ENCODE data around the gene MYL5. TPM values are rescaled to one million over a fixed set of nuclear protein-coding genes. Genes with fewer than 3 reads are reported as not detected.
"Not testable (repeated sequence)": the region's sequence is repeated elsewhere in the genome, so short reads cannot be mapped to it uniquely, and the experiment has no call there.

Gene MYL5
- total RNA-seq, 1 donor from 2014 or later = 2.9 TPM

DNA sequence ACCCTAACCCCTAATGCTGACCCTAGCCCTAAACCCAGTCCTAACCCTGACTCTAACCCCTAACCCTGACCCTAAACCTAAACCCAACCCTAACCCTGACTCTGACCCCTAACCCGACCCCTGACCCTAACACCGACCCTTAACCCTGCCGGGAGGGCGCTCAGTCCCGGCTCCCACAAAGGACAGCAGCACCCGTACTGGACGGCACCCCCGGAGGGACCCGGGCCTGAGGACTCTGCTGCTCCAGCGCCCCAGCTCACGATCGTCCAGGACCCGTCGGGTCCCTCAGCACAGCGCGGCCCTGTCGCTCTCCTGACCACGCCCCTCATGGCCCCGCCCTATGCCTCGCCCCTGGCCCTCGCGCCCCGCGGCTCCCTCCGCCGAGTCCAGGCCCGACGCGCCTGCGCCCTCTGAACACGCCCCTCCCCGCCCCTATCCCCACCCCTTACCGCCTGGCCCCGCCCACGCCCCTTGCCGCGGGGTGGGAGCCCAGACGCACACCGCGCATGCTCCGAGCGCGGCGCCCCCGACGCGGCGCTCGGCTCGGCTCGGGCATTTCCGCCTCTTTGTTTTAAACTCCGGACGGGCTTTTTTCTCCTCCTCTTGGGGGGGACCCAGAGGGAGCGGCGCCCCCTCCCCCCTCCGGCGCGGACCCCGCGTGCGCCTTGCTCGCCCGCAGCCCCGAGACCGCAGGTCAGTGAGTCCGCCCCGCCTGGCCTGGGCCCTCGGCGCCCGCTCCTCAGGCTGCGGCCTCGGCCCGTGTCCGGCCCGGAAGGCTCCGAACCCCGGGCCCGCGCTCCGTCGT is 31.1 kb downstream of the MYL5 start, which contains the start of gene PCGF3:
Gene PCGF3, plus strand, starts transcription at position 555 of the 805 bp plus-strand sequence. CDS start 27,849 bp downstream, outside the sequence.
- FAIRE-seq (no peak), DNase-seq (ENCODE audit: low read depth) (peak; percentile 74)
- Histone ChIP-seq H3K27me3 (ENCODE audit: control insufficient read depth, insufficient read depth, low read length) (no peaks in the 10 kb centered on the region), H3K36me3 (ENCODE audit: control insufficient read depth, insufficient read depth, low read length) (no peaks in the 10 kb centered on the region), H3K4me3 (ENCODE audit: low read depth, low read length) (peak within 1 kb of the TSS; percentile 56)
- TF ChIP-seq, protein P1, sequence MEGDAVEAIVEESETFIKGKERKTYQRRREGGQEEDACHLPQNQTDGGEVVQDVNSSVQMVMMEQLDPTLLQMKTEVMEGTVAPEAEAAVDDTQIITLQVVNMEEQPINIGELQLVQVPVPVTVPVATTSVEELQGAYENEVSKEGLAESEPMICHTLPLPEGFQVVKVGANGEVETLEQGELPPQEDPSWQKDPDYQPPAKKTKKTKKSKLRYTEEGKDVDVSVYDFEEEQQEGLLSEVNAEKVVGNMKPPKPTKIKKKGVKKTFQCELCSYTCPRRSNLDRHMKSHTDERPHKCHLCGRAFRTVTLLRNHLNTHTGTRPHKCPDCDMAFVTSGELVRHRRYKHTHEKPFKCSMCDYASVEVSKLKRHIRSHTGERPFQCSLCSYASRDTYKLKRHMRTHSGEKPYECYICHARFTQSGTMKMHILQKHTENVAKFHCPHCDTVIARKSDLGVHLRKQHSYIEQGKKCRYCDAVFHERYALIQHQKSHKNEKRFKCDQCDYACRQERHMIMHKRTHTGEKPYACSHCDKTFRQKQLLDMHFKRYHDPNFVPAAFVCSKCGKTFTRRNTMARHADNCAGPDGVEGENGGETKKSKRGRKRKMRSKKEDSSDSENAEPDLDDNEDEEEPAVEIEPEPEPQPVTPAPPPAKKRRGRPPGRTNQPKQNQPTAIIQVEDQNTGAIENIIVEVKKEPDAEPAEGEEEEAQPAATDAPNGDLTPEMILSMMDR (IDR thresholded peaks at IDR 0.05; ENCODE audit: insufficient read depth, low read length, severe bottlenecking) = no peak

DNA sequence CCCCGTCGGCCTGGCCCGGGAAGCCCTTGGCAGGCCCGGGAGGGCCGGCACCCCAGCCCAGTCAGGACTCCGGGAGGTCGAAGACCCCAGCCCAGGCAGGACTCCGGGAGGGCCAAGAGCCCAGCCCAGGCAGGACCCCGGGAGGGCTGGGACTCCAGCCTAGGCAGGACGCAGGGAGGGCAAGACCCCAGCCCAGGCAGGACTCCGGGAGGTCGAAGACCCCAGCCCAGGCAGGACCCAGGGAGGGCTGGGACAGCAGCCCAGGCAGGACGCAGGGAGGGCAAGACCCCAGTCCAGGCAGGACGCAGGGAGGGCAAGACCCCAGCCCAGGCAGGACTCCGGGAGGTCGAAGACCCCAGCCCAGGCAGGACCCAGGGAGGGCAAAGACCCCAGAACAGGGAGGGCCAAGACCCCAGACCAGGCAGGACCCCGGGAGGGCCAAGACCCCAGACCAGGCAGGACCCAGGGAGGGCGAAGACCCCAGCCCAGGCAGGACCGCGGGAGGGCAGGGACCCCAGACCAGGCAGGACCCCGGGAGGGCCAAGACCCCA is 31.8 kb downstream of the MYL5 start:
- H3K27me3 ChIP-seq (ENCODE audit: control insufficient read depth, insufficient read depth, low read length); FAIRE-seq; DNase-seq (ENCODE audit: low read depth); H3K36me3 ChIP-seq (ENCODE audit: control insufficient read depth, insufficient read depth, low read length): not testable (repeated sequence)
- H3K4me3 ChIP-seq (ENCODE audit: low read depth, low read length) = peak overlapping the region; percentile 56

DNA sequence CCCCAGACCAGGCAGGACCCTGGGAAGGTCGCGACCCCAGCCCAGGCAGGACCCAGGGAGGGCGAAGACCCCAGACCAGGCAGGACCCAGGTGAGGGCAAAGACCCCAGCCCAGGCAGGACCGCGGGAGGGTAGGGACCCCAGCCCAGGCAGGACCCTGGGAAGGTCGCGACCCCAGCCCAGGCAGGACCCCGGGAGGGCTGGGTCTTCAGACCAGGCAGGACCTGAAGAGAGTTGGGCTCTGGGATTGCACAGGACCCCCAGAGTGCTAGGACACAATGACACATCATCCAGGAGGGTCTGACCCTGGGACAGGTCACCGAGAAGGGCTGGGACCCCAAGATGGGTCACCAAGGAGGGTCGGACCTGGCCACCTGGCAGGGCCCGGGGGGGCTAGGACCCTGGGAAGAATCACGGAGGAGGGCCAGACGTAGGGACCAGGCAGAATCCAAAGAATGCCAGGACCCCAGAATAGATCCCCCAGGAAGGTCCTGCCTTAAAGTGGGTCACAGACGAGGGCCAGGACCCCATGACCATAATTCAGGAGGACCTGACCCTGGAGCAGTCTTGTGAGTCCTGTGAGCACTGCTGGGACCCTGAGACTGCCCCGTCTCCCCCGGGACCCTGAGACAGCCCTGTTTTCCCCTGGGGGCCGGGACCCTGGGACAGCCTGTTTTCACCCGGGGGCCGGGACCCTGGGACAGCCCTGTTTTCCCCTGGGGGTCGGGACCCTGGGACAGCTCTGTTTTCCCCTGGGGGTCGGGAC is 32.7 kb downstream of the MYL5 start:
- DNase-seq (ENCODE audit: low read depth) (no peak), FAIRE-seq (no peak)
- no peaks in the 10 kb centered on the region for H3K27me3 ChIP-seq (ENCODE audit: control insufficient read depth, insufficient read depth, low read length)
- no peaks in the 10 kb centered on the region for H3K36me3 ChIP-seq (ENCODE audit: control insufficient read depth, insufficient read depth, low read length)
- H3K4me3 ChIP-seq (ENCODE audit: low read depth, low read length) = peak overlapping the region; percentile 56
- TF ChIP-seq, protein P1 (IDR thresholded peaks at IDR 0.05; ENCODE audit: insufficient read depth, low read length, severe bottlenecking) = no peak

DNA sequence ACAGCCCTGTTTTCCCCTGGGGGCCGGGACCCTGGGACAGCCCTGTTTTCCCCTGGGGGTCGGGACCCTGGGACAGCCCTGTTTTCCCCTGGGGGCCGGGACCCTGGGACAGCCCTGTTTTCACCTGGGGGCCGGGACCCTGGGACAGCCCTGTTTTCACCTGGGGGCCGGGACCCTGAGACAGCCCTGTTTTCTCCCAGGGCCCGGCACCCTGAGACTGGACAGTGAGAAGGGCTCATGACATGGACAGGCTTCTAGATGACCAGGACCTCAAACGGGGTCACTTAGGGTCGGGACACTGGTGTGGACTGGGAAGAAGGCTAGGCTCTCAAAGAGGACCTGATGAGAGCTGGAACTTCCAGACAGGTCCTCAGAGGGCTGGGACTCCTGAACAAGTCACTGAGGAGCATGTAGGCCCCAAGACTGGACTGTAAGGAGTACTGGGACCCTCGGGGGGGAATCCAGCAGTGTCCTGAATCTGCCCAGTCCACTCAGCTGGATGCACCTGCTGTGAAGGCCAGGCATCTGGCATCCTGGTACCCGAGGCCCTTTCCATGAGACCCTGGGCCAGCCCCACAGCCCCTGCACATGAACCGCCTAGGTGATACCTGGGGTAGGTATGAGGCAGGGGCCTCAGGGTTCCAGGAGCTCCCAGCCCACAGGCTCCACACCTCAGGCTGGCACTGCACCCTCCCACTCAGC is 33.7 kb downstream of the MYL5 start:
- DNase-seq (ENCODE audit: low read depth) (no peak), FAIRE-seq (no peak)
- TF ChIP-seq, protein P1 (IDR thresholded peaks at IDR 0.05; ENCODE audit: insufficient read depth, low read length, severe bottlenecking) = no peak
- no peak overlapping the region for H3K4me3 ChIP-seq (ENCODE audit: low read depth, low read length)
- no peaks in the 10 kb centered on the region for H3K36me3 ChIP-seq (ENCODE audit: control insufficient read depth, insufficient read depth, low read length)
- H3K27me3 ChIP-seq (ENCODE audit: control insufficient read depth, insufficient read depth, low read length) = no peaks in the 10 kb centered on the region

DNA sequence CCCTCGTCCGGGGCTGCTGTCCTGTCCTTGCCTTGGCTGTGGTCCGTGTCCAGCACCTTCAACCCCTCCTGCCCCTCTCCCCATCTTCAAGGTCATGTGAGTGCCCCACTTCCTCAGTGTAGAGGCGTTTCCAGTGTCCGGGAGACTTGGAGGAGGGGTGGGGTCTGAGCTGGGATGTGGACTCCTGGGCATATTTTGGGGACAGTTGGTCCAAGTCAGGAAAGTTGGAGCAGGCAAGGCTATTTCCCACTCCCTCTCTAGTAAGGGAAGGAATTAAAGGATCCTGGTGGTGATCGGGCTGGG is 34.2 kb downstream of the MYL5 start:
- DNase-seq (ENCODE audit: low read depth) (no peak), FAIRE-seq (no peak)
- no peaks in the 10 kb centered on the region for H3K36me3 ChIP-seq (ENCODE audit: control insufficient read depth, insufficient read depth, low read length)
- no peak overlapping the region for H3K4me3 ChIP-seq (ENCODE audit: low read depth, low read length)
- TF ChIP-seq, protein P1 (IDR thresholded peaks at IDR 0.05; ENCODE audit: insufficient read depth, low read length, severe bottlenecking) = no peak
- no peaks in the 10 kb centered on the region for H3K27me3 ChIP-seq (ENCODE audit: control insufficient read depth, insufficient read depth, low read length)

DNA sequence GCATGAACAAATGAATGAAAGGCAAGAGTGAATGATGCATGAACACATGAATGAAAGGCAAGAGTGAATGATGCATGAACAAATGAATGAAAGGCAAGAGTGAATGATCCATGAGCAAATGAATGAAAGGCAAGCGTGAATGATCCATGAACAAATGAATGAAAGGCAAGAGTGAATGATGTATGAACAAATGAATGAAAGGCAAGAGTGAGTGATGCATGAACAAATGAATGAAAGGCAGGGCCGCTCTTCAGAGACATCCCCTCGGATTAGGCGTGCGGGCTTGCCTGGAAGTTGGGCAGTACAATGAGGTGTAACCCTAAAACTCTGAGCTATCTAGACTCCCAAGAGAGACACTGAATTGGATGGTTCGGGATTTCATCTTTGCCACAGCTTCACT is 35.0 kb downstream of the MYL5 start:
- no peak for FAIRE-seq
- no peak for DNase-seq (ENCODE audit: low read depth)

More for the DNA sequence above, 35.0 kb downstream of the MYL5 start:
- Histone ChIP-seq H3K36me3 (ENCODE audit: control insufficient read depth, insufficient read depth, low read length) (no peaks in the 10 kb centered on the region), H3K27me3 (ENCODE audit: control insufficient read depth, insufficient read depth, low read length) (no peaks in the 10 kb centered on the region), H3K4me3 (ENCODE audit: low read depth, low read length) (no peak overlapping the region)
- TF ChIP-seq, protein P1 (IDR thresholded peaks at IDR 0.05; ENCODE audit: insufficient read depth, low read length, severe bottlenecking) = no peak

Measured in bronchial epithelial cell (primary cell).